ENCODE results near the gene SYN1.
"Not testable (repeated sequence)": the region's sequence is repeated elsewhere in the genome, so short reads cannot be mapped to it uniquely, and the experiment has no call there.

DNA sequence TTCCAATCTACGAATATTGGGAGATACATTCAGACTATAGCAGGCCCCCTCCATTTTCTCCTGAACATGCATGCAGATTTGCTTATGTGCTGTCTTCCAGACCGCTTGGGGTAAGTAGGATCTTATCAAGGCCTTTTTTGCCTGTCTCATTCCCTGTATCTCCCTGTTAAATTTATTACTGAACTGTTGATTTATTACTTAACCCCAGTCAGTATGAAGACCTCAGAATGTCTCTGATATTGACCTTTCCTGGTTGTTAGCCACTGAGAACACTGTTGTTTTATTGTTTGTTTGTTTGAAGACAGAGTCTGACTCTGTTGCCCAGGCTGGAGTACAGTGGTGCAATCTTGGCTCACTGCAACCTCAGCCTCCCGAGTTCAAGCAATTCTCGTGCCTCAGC lies 46.1 kb upstream of the SYN1 start:
- TF ChIP-seq, protein P1, sequence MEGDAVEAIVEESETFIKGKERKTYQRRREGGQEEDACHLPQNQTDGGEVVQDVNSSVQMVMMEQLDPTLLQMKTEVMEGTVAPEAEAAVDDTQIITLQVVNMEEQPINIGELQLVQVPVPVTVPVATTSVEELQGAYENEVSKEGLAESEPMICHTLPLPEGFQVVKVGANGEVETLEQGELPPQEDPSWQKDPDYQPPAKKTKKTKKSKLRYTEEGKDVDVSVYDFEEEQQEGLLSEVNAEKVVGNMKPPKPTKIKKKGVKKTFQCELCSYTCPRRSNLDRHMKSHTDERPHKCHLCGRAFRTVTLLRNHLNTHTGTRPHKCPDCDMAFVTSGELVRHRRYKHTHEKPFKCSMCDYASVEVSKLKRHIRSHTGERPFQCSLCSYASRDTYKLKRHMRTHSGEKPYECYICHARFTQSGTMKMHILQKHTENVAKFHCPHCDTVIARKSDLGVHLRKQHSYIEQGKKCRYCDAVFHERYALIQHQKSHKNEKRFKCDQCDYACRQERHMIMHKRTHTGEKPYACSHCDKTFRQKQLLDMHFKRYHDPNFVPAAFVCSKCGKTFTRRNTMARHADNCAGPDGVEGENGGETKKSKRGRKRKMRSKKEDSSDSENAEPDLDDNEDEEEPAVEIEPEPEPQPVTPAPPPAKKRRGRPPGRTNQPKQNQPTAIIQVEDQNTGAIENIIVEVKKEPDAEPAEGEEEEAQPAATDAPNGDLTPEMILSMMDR (IDR thresholded peaks at IDR 0.05) = not testable (repeated sequence)
- not testable (repeated sequence) for TF ChIP-seq POLR2A (IDR thresholded peaks at IDR 0.05)
